GM23338 (cell line): ENCODE measurements around the gene CNPY3. TPM values are rescaled to one million over a fixed set of nuclear protein-coding genes. Genes with fewer than 3 reads are reported as not detected.

ENCODE experiments used
- ATAC-seq: fragments of 200-7000 bp; cut with Tn5 transposase; 3 replicates; pipeline ENCODE4 v1.9.1; 2020
- DNase-seq: peaks from one replicate; pipeline ENCODE4 v3.0.0-alpha.2; 2015; ENCODE audit warnings: low spot score
- H2AFZ ChIP-seq: fragments of 200-600 bp; sonication (generic); 2 replicates; pipeline ENCODE4 v1.8.0; 2016; ENCODE audit warnings: antibody characterized with exemption, mild to moderate bottlenecking, moderate library complexity
- H3F3A ChIP-seq: fragments of 200-600 bp; sonication (generic); replicated peaks from 2 replicates; pipeline ENCODE4 v1.8.0; 2017; ENCODE audit warnings: antibody characterized with exemption, mixed run types, low read depth
- H3K27ac ChIP-seq: fragments of 200-600 bp; sonication (generic); 2 replicates; pipeline ENCODE4 v1.6.1; 2016; ENCODE audit warnings: low read depth
- H3K27me3 ChIP-seq: fragments of 200-600 bp; sonication (generic); 2 replicates; pipeline ENCODE4 v1.8.0; 2016; ENCODE audit warnings: mild to moderate bottlenecking, mixed run types, moderate library complexity; ENCODE audit not compliant: insufficient read depth
- H3K36me3 ChIP-seq: fragments of 200-600 bp; sonication (generic); 2 replicates; pipeline ENCODE4 v1.8.0; 2016; ENCODE audit warnings: mild to moderate bottlenecking; ENCODE audit not compliant: insufficient read depth
- H3K4me1 ChIP-seq: fragments of 200-600 bp; sonication (generic); 2 replicates; pipeline ENCODE4 v1.8.0; 2016; ENCODE audit warnings: mild to moderate bottlenecking, moderate library complexity; ENCODE audit not compliant: insufficient read depth
- H3K4me2 ChIP-seq: fragments of 200-600 bp; sonication (generic); 2 replicates; pipeline ENCODE4 v1.7.1; 2017; ENCODE audit warnings: mixed run types
- H3K4me3 ChIP-seq: fragments of 200-600 bp; sonication (generic); 2 replicates; pipeline ENCODE4 v1.6.1; 2016; ENCODE audit warnings: mixed run types
- H3K79me2 ChIP-seq: fragments of 200-600 bp; sonication (generic); replicated peaks from 2 replicates; pipeline ENCODE4 v1.8.0; 2017; ENCODE audit warnings: mild to moderate bottlenecking; ENCODE audit not compliant: insufficient read depth
- H3K9me2 ChIP-seq: fragments of 200-600 bp; sonication (generic); 2 replicates; pipeline ENCODE4 v1.8.0; 2017; ENCODE audit not compliant: insufficient read depth
- H4K20me1 ChIP-seq: fragments of 200-600 bp; sonication (generic); replicated peaks from 2 replicates; pipeline ENCODE4 v1.8.0; 2017; ENCODE audit warnings: mild to moderate bottlenecking; ENCODE audit not compliant: insufficient read depth
- H3K27ac Mint-ChIP-seq: 2 replicates; pipeline ENCODE4 v1.8.0; 2020; ENCODE audit warnings: inconsistent platforms, mild to moderate bottlenecking, moderate library complexity, mixed read lengths
- H3K27me3 Mint-ChIP-seq: 3 replicates; pipeline ENCODE4 v1.8.0; 2022; ENCODE audit warnings: low read depth, mild to moderate bottlenecking, moderate library complexity, mixed read lengths, inconsistent platforms; ENCODE audit not compliant: insufficient read depth, poor library complexity
- H3K36me3 Mint-ChIP-seq: 3 replicates; pipeline ENCODE4 v1.8.0; 2021; ENCODE audit warnings: low read depth, mild to moderate bottlenecking, inconsistent platforms, moderate library complexity, mixed read lengths
- H3K4me1 Mint-ChIP-seq: 3 replicates; pipeline ENCODE4 v1.8.0; 2020; ENCODE audit warnings: mild to moderate bottlenecking, inconsistent platforms, mixed read lengths
- H3K4me3 Mint-ChIP-seq: 3 replicates; pipeline ENCODE4 v1.8.0; 2021; ENCODE audit warnings: moderate library complexity, mild to moderate bottlenecking, inconsistent platforms, mixed read lengths
- H3K9me3 Mint-ChIP-seq: 3 replicates; pipeline ENCODE4 v1.8.0; 2020; ENCODE audit warnings: moderate library complexity, mild to moderate bottlenecking, inconsistent platforms, mixed read lengths
- CREB1 ChIP-seq: fragments of 250-450 bp; sonication (Bioruptor Pico); IDR thresholded peaks from 2 replicates; pipeline ENCODE4 v1.5.0; 2020; ENCODE audit warnings: low read depth, mild to moderate bottlenecking, moderate library complexity
- CTCF ChIP-seq, 2 experiments: fragments of 200-600 bp in 1 of 2; sonication (generic) in 1 of 2; conservative IDR thresholded peaks; 2 replicates each; pipeline versions ENCODE4 v1.5.1 to v1.6.1; 2016 to 2017; ENCODE audit warnings: antibody characterized with exemption in 2 of 2, low read depth in 2 of 2, mild to moderate bottlenecking in 2 of 2, moderate library complexity in 1 of 2
- EZH2phosphoT487 ChIP-seq: fragments of 200-600 bp; sonication (generic); IDR thresholded peaks from one replicate; pipeline ENCODE4 v1.8.1; 2018; ENCODE audit warnings: antibody characterized with exemption; ENCODE audit not compliant: unreplicated experiment
- POLR2AphosphoS5 ChIP-seq: IDR thresholded peaks from 2 replicates; pipeline ENCODE4 v1.6.1; 2016; ENCODE audit warnings: antibody characterized with exemption, low read depth
- ZNF331 ChIP-seq: fragments of 250-450 bp; sonication (Bioruptor Pico); IDR thresholded peaks from 2 replicates; pipeline ENCODE4 v1.5.0; 2020; ENCODE audit warnings: low read depth, mild to moderate bottlenecking, moderate library complexity
- polyA plus RNA-seq: library from polyadenylated mRNA; unstranded; fragments of >200 nt; fragmentation: Nextera tagmentation; extraction: Ambion mirVana; gene quantifications from 2 replicates; pipeline ENCODE4 v1.2.1, GENCODE V29; 2016
- total RNA-seq: library from RNA; depleted of rRNA; stranded (reverse); fragments of >200 nt; shearing (Covaris generic); gene quantifications from 2 replicates; pipeline ENCODE4 v1.2.3, GENCODE V29; 2014

Gene CNPY3
- total and polyA plus RNA-seq, 2 experiments from 2014 or later, result 67.0 to 74.5 TPM

- 0 out of 2 replicates have a peak overlapping the region, but pooled peaks have one; percentile 35 for H3K27ac ChIP-seq
- Mint-ChIP-seq H3K27ac (no peak overlapping the region), H3K9me3 (no peaks in the 10 kb centered on the region), H3K4me1 (peaks cover 33% of the 10 kb centered on the region), H3K36me3 (no peaks in the 10 kb centered on the region), H3K4me3 (peak overlapping the region; percentile 47; the same call in 2 of the 3 replicates), H3K27me3 (peaks cover 8% of the 10 kb centered on the region)
- H3K36me3 ChIP-seq, result no peaks in the 10 kb centered on the region
- TF ChIP-seq POLR2AphosphoS5 (no peak), CTCF (conservative IDR thresholded peaks at IDR 0.05; ENCODE audit: low read depth in 2 of 2) (peak; percentile 79 to 85)
- peaks cover 20% of the 10 kb centered on the region for H3K4me1 ChIP-seq
- peak overlapping the region; percentile 47; the same call in 1 of the 2 replicates for H3K4me2 ChIP-seq
- DNase-seq (peak; percentile 92), ATAC-seq (no peak)
- H3K79me2 ChIP-seq, result no peaks in the 10 kb centered on the region
- peak overlapping the region; percentile 82; the same call in 1 of the 2 replicates for H2AFZ ChIP-seq
- H3F3A ChIP-seq, result 0 out of 2 replicates have a peak, but pooled peaks cover 3% of the 10 kb centered on the region
- H4K20me1 ChIP-seq, result no peaks in the 10 kb centered on the region
- no peaks in the 10 kb centered on the region for H3K27me3 ChIP-seq
- H3K9me2 ChIP-seq, result no peaks in the 10 kb centered on the region
- H3K4me3 ChIP-seq, result no peak overlapping the region
Measured at GRCh38 chr6:42898891-42899361, 30.4 kb upstream of the CNPY3 start.

GRCh38 chr6:42899871-42900270 lies 29.4 kb upstream of the CNPY3 start:
- no peak for TF ChIP-seq CTCF (conservative IDR thresholded peaks at IDR 0.05; ENCODE audit: low read depth in 2 of 2)
- TF ChIP-seq EZH2phosphoT487, result no peak
- TF ChIP-seq CREB1 (CRISPR knock-in tag), result no peak
- TF ChIP-seq ZNF331 (CRISPR knock-in tag), result no peak
- H3K4me1 Mint-ChIP-seq, result peaks cover 33% of the 10 kb centered on the region
- H3K4me1 ChIP-seq, result peaks cover 20% of the 10 kb centered on the region
- H3K79me2 ChIP-seq, result no peaks in the 10 kb centered on the region
- H3K27ac Mint-ChIP-seq, result peak overlapping the region; percentile 47; the same call in 1 of the 2 replicates
- 0 out of 2 replicates have a peak, but pooled peaks cover 3% of the 10 kb centered on the region for H3F3A ChIP-seq
- no peaks in the 10 kb centered on the region for H3K9me2 ChIP-seq
- H4K20me1 ChIP-seq, result no peaks in the 10 kb centered on the region
- peak overlapping the region; percentile 50 for H2AFZ ChIP-seq
- no peaks in the 10 kb centered on the region for H3K9me3 Mint-ChIP-seq
- H3K36me3 Mint-ChIP-seq, result no peaks in the 10 kb centered on the region
- H3K27me3 Mint-ChIP-seq, result peaks cover 8% of the 10 kb centered on the region
- peak overlapping the region; percentile 8; the same call in 1 of the 3 replicates for H3K4me3 Mint-ChIP-seq
- DNase-seq, result peak; percentile 41
- H3K27me3 ChIP-seq, result no peaks in the 10 kb centered on the region
- peak overlapping the region; percentile 31; the same call in 1 of the 2 replicates for H3K4me3 ChIP-seq
- no peak for ATAC-seq
- peak overlapping the region; percentile 29; the same call in 1 of the 2 replicates for H3K4me2 ChIP-seq
- H3K36me3 ChIP-seq, result no peaks in the 10 kb centered on the region
- H3K27ac ChIP-seq, result peak overlapping the region; percentile 77; the same call in 1 of the 2 replicates
